ENCODE data around the gene BPI. TPM values are rescaled to one million over a fixed set of nuclear protein-coding genes. Genes with fewer than 3 reads are reported as not detected.

Gene BPI
- total RNA-seq, 1 experiment from 2014 or later: not detected

GRCh38 chr20:38272961-38273360 lies 31.0 kb upstream of the BPI start:
- Histone ChIP-seq H3T11ph (ENCODE audit: low read length) (no peak overlapping the region), H2AFZ (ENCODE audit: low read length) (no peak overlapping the region), H2BK15ac (ENCODE audit: low read depth, low read length) (no peak overlapping the region), H3K56ac (ENCODE audit: insufficient read length, low read depth, low read length) (no peak overlapping the region), H4K91ac (ENCODE audit: insufficient read length, low read depth, low read length) (no peak overlapping the region), H3K4me1 (ENCODE audit: insufficient read depth, low read length) (no peaks in the 10 kb centered on the region), H3K14ac (ENCODE audit: insufficient read depth, low read length) (no peak overlapping the region), H3K79me1 (ENCODE audit: insufficient read depth, low read depth, low read length, poor library complexity, severe bottlenecking) (no peaks in the 10 kb centered on the region), H3K18ac (ENCODE audit: insufficient read length, low read depth, low read length) (no peak overlapping the region), H3K9me3 (ENCODE audit: control insufficient read depth, low read depth, low read length) (no peaks in the 10 kb centered on the region), H3K79me2 (ENCODE audit: insufficient read depth, low read length) (no peaks in the 10 kb centered on the region), H4K8ac (replicated peaks; ENCODE audit: insufficient read length, low read depth, low read length) (no peak overlapping the region), H2BK20ac (ENCODE audit: low read depth, low read length, poor library complexity, severe bottlenecking) (no peak overlapping the region), H4K20me1 (ENCODE audit: control insufficient read depth, insufficient read depth, insufficient read length) (no peaks in the 10 kb centered on the region), H2BK5ac (ENCODE audit: insufficient read length, low read length) (no peak overlapping the region), H4K5ac (ENCODE audit: insufficient read length, low read depth, low read length) (no peak overlapping the region), H2BK12ac (ENCODE audit: insufficient read length, low read depth, low read length) (no peak overlapping the region), H2BK120ac (ENCODE audit: low read depth, low read length, poor library complexity, severe bottlenecking) (no peak overlapping the region), H3K27ac (ENCODE audit: insufficient read length, low read depth, low read length) (no peak overlapping the region), H3K9ac (ENCODE audit: extremely low read depth, insufficient read length, low read length) (no peak overlapping the region), H3K4ac (ENCODE audit: low read depth, low read length) (no peak overlapping the region), H2AK5ac (ENCODE audit: insufficient read length, low read length) (no peak overlapping the region), H3K27me3 (ENCODE audit: insufficient read depth, low read length) (no peaks in the 10 kb centered on the region), H3K23me2 (ENCODE audit: insufficient read length, low read depth, low read length, poor library complexity, severe bottlenecking) (no peaks in the 10 kb centered on the region), H3K23ac (ENCODE audit: insufficient read length, low read depth, low read length) (no peak overlapping the region), H3K4me2 (ENCODE audit: insufficient read depth, insufficient read length, low read length) (no peak overlapping the region)
- 0 out of 7 replicates have a peak overlapping the region, but pooled peaks of 1 of the 3 experiments have one; percentile 19 for H3K27ac Mint-ChIP-seq
- H3K4me1 Mint-ChIP-seq: peaks cover 3 to 4% of the 10 kb centered on the region in 2 experiments
- H3K4me3 Mint-ChIP-seq: no peak overlapping the region
- DNase-seq: no peak
- no CpG with 5 or more reads among the region's 2 CpGs for WGBS (ENCODE audit: extremely low coverage, insufficient read length, low lambda C conversion rate)
- no peak for TF ChIP-seq CTCF (conservative IDR thresholded peaks at IDR 0.05)
- H3K36me3 Mint-ChIP-seq (ENCODE audit: insufficient read depth in 1 of 3, low read depth in 3 of 3): peaks cover 0 to 2% (median 0%) of the 10 kb centered on the region in 3 experiments; a peak in 1 of 7 replicates
- H3K9me3 Mint-ChIP-seq: peaks cover 0 to 3% of the 10 kb centered on the region in 2 experiments; a peak in 2 of 5 replicates
- peaks cover 18% of the 10 kb centered on the region for H3K27me3 Mint-ChIP-seq (ENCODE audit: low read depth)
